ENCODE measurements around the gene MYLIP. TPM values are rescaled to one million over a fixed set of nuclear protein-coding genes. Genes with fewer than 3 reads are reported as not detected.

Gene MYLIP
- total RNA-seq, 1 donor from 2014 or later = 12.9 TPM

GRCh38 chr6:16165641-16166040 lies 36.8 kb downstream of the MYLIP start:
- no peak overlapping the region for H3K27ac Mint-ChIP-seq (ENCODE audit: unreplicated experiment)
- no peak for TF ChIP-seq CTCF (IDR thresholded peaks at IDR 0.05; ENCODE audit: partially characterized antibody, unreplicated experiment)
- no peaks in the 10 kb centered on the region for H3K9me3 Mint-ChIP-seq (ENCODE audit: unreplicated experiment)
- no peaks in the 10 kb centered on the region for H3K27me3 Mint-ChIP-seq (ENCODE audit: unreplicated experiment)
- no peaks in the 10 kb centered on the region for H3K4me1 Mint-ChIP-seq (ENCODE audit: low read depth, unreplicated experiment)
- no peak for DNase-seq
- H3K36me3 Mint-ChIP-seq (ENCODE audit: unreplicated experiment) = no peaks in the 10 kb centered on the region
- no peak overlapping the region for H3K4me3 Mint-ChIP-seq (ENCODE audit: unreplicated experiment)

DNA sequence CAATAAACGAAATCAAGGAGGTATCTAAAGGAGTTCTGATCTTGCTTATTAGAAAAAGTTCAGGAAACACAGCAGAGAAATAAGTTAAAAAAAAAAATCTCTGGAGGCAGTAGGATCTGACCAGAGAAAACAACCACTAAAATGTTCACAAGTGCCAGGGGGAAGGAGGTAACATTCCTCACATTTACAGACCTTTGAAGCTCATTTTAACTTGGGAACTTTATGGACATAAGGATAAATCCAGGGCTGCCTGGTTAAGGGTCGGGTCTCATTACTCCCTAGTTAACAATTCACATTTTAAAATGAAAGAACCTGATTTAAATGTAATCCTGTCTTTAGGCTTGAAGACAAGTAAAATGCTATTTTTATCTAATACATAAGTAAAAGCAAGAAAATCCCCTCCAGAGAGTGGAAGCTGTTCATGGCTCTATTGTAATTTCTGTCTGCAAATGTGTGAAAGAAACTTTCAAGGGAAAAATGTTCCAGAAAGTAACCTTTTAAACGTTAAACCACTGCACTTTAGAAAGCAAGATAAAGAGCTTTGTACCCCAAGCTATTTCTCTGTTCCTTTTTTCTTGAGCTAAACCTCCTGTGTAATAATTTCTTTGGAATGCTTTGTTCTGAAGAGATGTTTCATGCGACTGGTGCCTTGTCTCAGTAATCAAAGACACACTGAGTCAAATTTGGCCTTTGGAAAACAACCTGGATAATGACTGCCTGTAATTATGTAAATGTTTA lies 38.2 kb downstream of the MYLIP start:
- Mint-ChIP-seq H3K4me1 (ENCODE audit: low read depth, unreplicated experiment) (no peaks in the 10 kb centered on the region), H3K4me3 (ENCODE audit: unreplicated experiment) (no peak overlapping the region), H3K27ac (ENCODE audit: unreplicated experiment) (no peak overlapping the region), H3K27me3 (ENCODE audit: unreplicated experiment) (no peaks in the 10 kb centered on the region), H3K36me3 (ENCODE audit: unreplicated experiment) (no peaks in the 10 kb centered on the region), H3K9me3 (ENCODE audit: unreplicated experiment) (no peaks in the 10 kb centered on the region)
- no peak for DNase-seq
- no peak for TF ChIP-seq CTCF (IDR thresholded peaks at IDR 0.05; ENCODE audit: partially characterized antibody, unreplicated experiment)

GRCh38 chr6:16168121-16168520 lies 39.2 kb downstream of the MYLIP start:
- no peak for TF ChIP-seq CTCF (IDR thresholded peaks at IDR 0.05; ENCODE audit: partially characterized antibody, unreplicated experiment)
- Mint-ChIP-seq H3K4me1 (ENCODE audit: low read depth, unreplicated experiment) (no peaks in the 10 kb centered on the region), H3K9me3 (ENCODE audit: unreplicated experiment) (no peaks in the 10 kb centered on the region), H3K27me3 (ENCODE audit: unreplicated experiment) (no peaks in the 10 kb centered on the region), H3K36me3 (ENCODE audit: unreplicated experiment) (no peaks in the 10 kb centered on the region), H3K4me3 (ENCODE audit: unreplicated experiment) (no peak overlapping the region), H3K27ac (ENCODE audit: unreplicated experiment) (no peak overlapping the region)
- no peak for DNase-seq

DNA sequence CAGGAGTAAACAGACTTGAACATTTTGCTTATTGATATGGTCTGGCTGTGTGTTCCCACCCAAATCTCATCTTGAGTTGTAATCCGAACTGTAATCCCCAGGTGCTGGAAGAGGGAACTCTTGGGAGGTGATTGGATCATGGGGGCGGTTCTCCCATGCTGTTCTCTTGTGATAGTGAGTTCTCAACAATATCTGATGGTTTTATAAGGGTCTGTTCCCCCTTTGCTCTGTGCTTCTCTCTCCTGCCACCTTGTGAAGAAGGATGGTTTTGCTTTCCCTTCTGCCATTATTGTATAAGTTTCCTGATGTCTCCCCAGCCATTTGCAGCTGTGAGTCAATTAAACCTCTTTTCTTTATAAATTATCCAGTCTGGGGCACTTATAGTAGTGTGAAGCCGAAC lies 40.0 kb downstream of the MYLIP start:
- Mint-ChIP-seq H3K9me3 (ENCODE audit: unreplicated experiment) (no peaks in the 10 kb centered on the region), H3K27me3 (ENCODE audit: unreplicated experiment) (no peaks in the 10 kb centered on the region), H3K4me1 (ENCODE audit: low read depth, unreplicated experiment) (no peaks in the 10 kb centered on the region), H3K27ac (ENCODE audit: unreplicated experiment) (no peak overlapping the region), H3K4me3 (ENCODE audit: unreplicated experiment) (no peak overlapping the region), H3K36me3 (ENCODE audit: unreplicated experiment) (no peaks in the 10 kb centered on the region)
- no peak for DNase-seq
- TF ChIP-seq CTCF (IDR thresholded peaks at IDR 0.05; ENCODE audit: partially characterized antibody, unreplicated experiment) = no peak

DNA sequence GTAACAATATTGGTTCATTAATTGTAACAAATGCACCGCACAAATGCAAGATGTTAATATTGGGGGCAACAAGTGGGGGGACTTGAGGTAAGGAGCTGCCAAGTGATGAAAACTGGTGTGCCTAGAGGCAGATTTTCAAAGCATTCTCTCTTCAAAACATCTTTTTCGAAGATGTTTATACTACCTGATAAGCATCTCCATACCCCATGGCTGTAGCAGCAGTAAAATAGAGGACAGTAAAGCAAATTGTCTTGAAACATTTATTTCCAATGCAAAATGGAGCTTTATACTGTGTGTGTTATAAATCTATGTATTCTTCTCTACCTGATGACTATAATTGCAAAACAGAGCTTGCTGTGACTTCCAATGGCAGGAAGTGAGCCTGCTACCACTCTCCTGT lies 42.5 kb downstream of the MYLIP start:
- no peak for DNase-seq
- no peak overlapping the region for H3K27ac Mint-ChIP-seq (ENCODE audit: unreplicated experiment)
- H3K9me3 Mint-ChIP-seq (ENCODE audit: unreplicated experiment) = no peaks in the 10 kb centered on the region
- TF ChIP-seq CTCF (IDR thresholded peaks at IDR 0.05; ENCODE audit: partially characterized antibody, unreplicated experiment) = no peak
- no peaks in the 10 kb centered on the region for H3K27me3 Mint-ChIP-seq (ENCODE audit: unreplicated experiment)
- no peaks in the 10 kb centered on the region for H3K4me1 Mint-ChIP-seq (ENCODE audit: low read depth, unreplicated experiment)
- no peaks in the 10 kb centered on the region for H3K36me3 Mint-ChIP-seq (ENCODE audit: unreplicated experiment)
- no peak overlapping the region for H3K4me3 Mint-ChIP-seq (ENCODE audit: unreplicated experiment)

Measured in glutamatergic neuron (in vitro differentiated cells).